Thyroid gland (tissue), 4 donors: ENCODE results near the gene SLC9A5.

Experiments used
- CTCF ChIP-seq, 6 experiments: fragments of 200-600 bp in 3 of 6; fragments of 450-650 bp in 3 of 6; sonication (generic) in 3 of 6; IDR thresholded peaks; one replicate each; pipeline ENCODE4 v1.5.1; 2016 to 2019; ENCODE audit warnings: antibody characterized with exemption in 6 of 6, mild to moderate bottlenecking in 2 of 6, inconsistent platforms in 1 of 6, moderate library complexity in 1 of 6
- POLR2A ChIP-seq, 2 donors: fragments of 450-650 bp; IDR thresholded peaks; one replicate each; pipeline ENCODE4 v1.6.1; 2017; ENCODE audit warnings: antibody characterized with exemption in 2 of 2, mild to moderate bottlenecking in 2 of 2, moderate library complexity in 1 of 2

DNA sequence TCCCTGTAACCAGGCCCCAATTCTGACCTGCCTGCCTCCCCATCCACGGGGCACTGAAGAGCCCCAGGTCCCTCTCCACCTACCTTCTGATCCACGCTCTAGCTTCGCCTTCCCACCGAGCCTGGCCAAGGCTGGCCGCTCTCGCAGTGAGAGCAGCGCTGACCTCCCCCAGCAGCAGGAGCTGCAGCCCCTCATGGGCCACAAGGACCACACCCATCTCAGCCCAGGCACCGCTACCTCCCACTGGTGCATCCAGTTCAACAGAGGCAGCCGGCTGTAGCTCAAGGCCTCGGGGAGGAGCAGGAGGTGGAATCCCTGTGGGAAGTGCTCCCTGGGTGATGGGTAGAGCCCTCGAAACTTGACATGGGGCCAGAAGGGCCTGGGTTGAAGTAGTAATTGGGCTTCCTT lies 22.2 kb downstream of the SLC9A5 start:
- TF ChIP-seq POLR2A (IDR thresholded peaks at IDR 0.05) (no peak), CTCF (IDR thresholded peaks at IDR 0.05) (no peak)
